HepG2 (cell line): ENCODE data around the gene SLC28A3. TPM values are rescaled to one million over a fixed set of nuclear protein-coding genes. Genes with fewer than 3 reads are reported as not detected.

Experiments
- ATAC-seq: fragments of 200-7000 bp; cut with Tn5 transposase; 3 replicates; pipeline ENCODE4 v1.9.1; 2020; ENCODE audit warnings: mild to moderate bottlenecking, moderate library complexity
- BruUV-seq: library from RNA; stranded (reverse); fragments of 400-500 nt; replicated peaks from 2 replicates; lab custom pipeline; 2021; lab: Mats Ljungman, UMichigan
- CTCF ChIA-PET: fragments of 300-600 bp; formaldehyde crosslinking; extraction: SDS; loops from one replicate; lab custom pipeline; 2021; ENCODE audit warnings: low total read pairs, inconsistent platforms, low intra/inter-chr PET ratio; lab: Yijun Ruan, JAX
- POLR2A ChIA-PET: fragments of 350-600 bp; sonication (Branson Sonifier 250); formaldehyde crosslinking; loops from one replicate; lab custom pipeline; 2020; ENCODE audit warnings: antibody characterized with exemption, inconsistent platforms; lab: Yijun Ruan, JAX
- DNase-seq: peaks from one replicate; pipeline ENCODE4 v3.0.0-alpha.2; 2015; ENCODE audit warnings: low spot score
- FAIRE-seq: peaks from 3 replicates; lab custom pipeline; 2011; peaks lifted over from hg19 to GRCh38; lab: Jason Lieb, UNC
- H2AFZ ChIP-seq: one replicate; pipeline ENCODE4 v1.6.1; 2011; ENCODE audit warnings: low read length, inconsistent platforms
- H3K27ac ChIP-seq: fragments of 300-600 bp; 3 replicates; pipeline ENCODE4 v1.8.0; 2011; ENCODE audit warnings: mixed run types, mild to moderate bottlenecking, mixed read lengths, low read length, inconsistent platforms; ENCODE audit not compliant: insufficient read depth; ENCODE audit errors: extremely low read length
- H3K27me3 ChIP-seq, 2 experiments: fragments of 200-600 bp in 1 of 2; 2 replicates in 1 of 2; 3 replicates in 1 of 2; pipeline versions ENCODE4 v1.6.0 to v1.8.0; 2011; ENCODE audit warnings: low read length in 2 of 2, mild to moderate bottlenecking in 2 of 2, moderate library complexity in 2 of 2, inconsistent platforms in 1 of 2; ENCODE audit not compliant: insufficient read depth in 2 of 2, control insufficient read depth in 1 of 2
- H3K36me3 ChIP-seq, 2 experiments: fragments of 200-600 bp in 1 of 2; replicated peaks in 1 of 2; 2 replicates in 1 of 2; 3 replicates in 1 of 2; pipeline versions ENCODE4 v1.5.1 to v1.8.0; 2011; ENCODE audit warnings: low read length in 2 of 2, inconsistent platforms in 1 of 2; ENCODE audit not compliant: insufficient read depth in 2 of 2, control insufficient read depth in 1 of 2
- H3K4me1 ChIP-seq: 2 replicates; pipeline ENCODE4 v1.5.1; 2012; ENCODE audit warnings: low read length, inconsistent platforms; ENCODE audit not compliant: insufficient read depth
- H3K4me2 ChIP-seq: 2 replicates; pipeline ENCODE4 v1.6.0; 2011; ENCODE audit warnings: low read depth, low read length, inconsistent platforms
- H3K4me3 ChIP-seq, 3 experiments: fragments of 200-600 bp in 1 of 3; sonication (generic), shearing (Covaris generic) in 1 of 3; replicated peaks in 1 of 3; 2 replicates each; pipeline ENCODE4 v1.5.1; 2011 to 2016; ENCODE audit warnings: low read length in 3 of 3, inconsistent platforms in 2 of 3, low read depth in 2 of 3, mild to moderate bottlenecking in 2 of 3, control low read depth in 1 of 3, mixed read lengths in 1 of 3; ENCODE audit not compliant: insufficient read depth in 1 of 3
- H3K79me2 ChIP-seq: one replicate; pipeline ENCODE4 v1.6.1; 2011; ENCODE audit warnings: low read length, inconsistent platforms; ENCODE audit not compliant: insufficient read depth
- H3K9ac ChIP-seq: 2 replicates; pipeline ENCODE4 v1.6.0; 2011; ENCODE audit warnings: mild to moderate bottlenecking, low read depth, low read length, inconsistent platforms; ENCODE audit not compliant: insufficient read depth
- H3K9me3 ChIP-seq: 2 replicates; pipeline ENCODE4 v1.5.1; 2012; ENCODE audit warnings: mild to moderate bottlenecking, low read length
- H4K20me1 ChIP-seq: 2 replicates; pipeline ENCODE4 v1.6.0; 2011; ENCODE audit warnings: inconsistent platforms, mild to moderate bottlenecking, low read length, moderate library complexity; ENCODE audit not compliant: insufficient read depth
- ARID5B ChIP-seq: IDR thresholded peaks from 2 replicates; pipeline ENCODE4 v1.4.0; 2020; ENCODE audit warnings: mild to moderate bottlenecking, missing genetic modification reagents
- NCOA2 ChIP-seq: sonication (generic); formaldehyde crosslinking; IDR thresholded peaks from 2 replicates; pipeline ENCODE4 v1.8.0; 2022; ENCODE audit warnings: inconsistent platforms
- PHF20 ChIP-seq: sonication (generic); formaldehyde crosslinking; IDR thresholded peaks from 2 replicates; pipeline ENCODE4 v1.5.0; 2020; ENCODE audit warnings: mild to moderate bottlenecking, missing genetic modification reagents
- RXRA ChIP-seq: sonication (generic); formaldehyde crosslinking; IDR thresholded peaks from 2 replicates; pipeline ENCODE4 v1.5.1; 2020; ENCODE audit warnings: missing genetic modification reagents
- SMYD3 ChIP-seq: sonication (generic); formaldehyde crosslinking; IDR thresholded peaks from 2 replicates; pipeline ENCODE4 v1.8.1; 2023; ENCODE audit warnings: mild to moderate bottlenecking, missing genetic modification reagents
- SRF ChIP-seq: IDR thresholded peaks from 2 replicates; pipeline ENCODE4 v1.6.1; 2011; ENCODE audit warnings: mild to moderate bottlenecking, low read depth, low read length, moderate library complexity
- ZMAT3 ChIP-seq: sonication (generic); formaldehyde crosslinking; conservative IDR thresholded peaks from 2 replicates; pipeline ENCODE4 v1.7.0; 2021; ENCODE audit warnings: missing genetic modification reagents
- ZNF101 ChIP-seq: sonication (generic); formaldehyde crosslinking; IDR thresholded peaks from 2 replicates; pipeline ENCODE4 v1.4.0; 2020; ENCODE audit warnings: mild to moderate bottlenecking, low read depth, missing genetic modification reagents, borderline replicate concordance
- ZNF552 ChIP-seq: sonication (generic); formaldehyde crosslinking; IDR thresholded peaks from 2 replicates; pipeline ENCODE4 v1.9.0; 2022; ENCODE audit warnings: missing genetic modification reagents, mild to moderate bottlenecking, borderline replicate concordance
- ZNF776 ChIP-seq: sonication (generic); formaldehyde crosslinking; IDR thresholded peaks from 2 replicates; pipeline ENCODE4 v1.4.0; 2020; ENCODE audit warnings: mild to moderate bottlenecking, missing genetic modification reagents
- ZSCAN5A ChIP-seq: sonication (generic); formaldehyde crosslinking; IDR thresholded peaks from 2 replicates; pipeline ENCODE4 v1.8.0; 2022; ENCODE audit warnings: mild to moderate bottlenecking, missing genetic modification reagents, borderline replicate concordance
- WGBS: methylation state at CpG from one replicate; pipeline ENCODE4 v1.1.6; 2017; ENCODE audit warnings: low lambda C conversion rate; 5-methylcytosine and 5-hydroxymethylcytosine counted together
- in situ Hi-C: cut with HindIII; loops from 2 replicates; pipeline ENCODE4 v1.10.0; 2017; ENCODE audit warnings: low pct_unique_long_range_greater_than_20kb; ENCODE audit not compliant: extremely low pct_ligation_motif_present
- intact Hi-C: fragments of 100-400 bp; cut with micrococcal nuclease; formaldehyde crosslinking; loops from one replicate; pipeline ENCODE4 v1.10.0; 2022; ENCODE audit not compliant: unreplicated experiment
- polyA plus RNA-seq, 8 experiments: library from polyadenylated mRNA; depleted of rRNA in 3 of 8; stranded (reverse) in 7 of 8; unstranded in 1 of 8; fragments of >200 nt; fragmentation: Illumina TruSeq in 4 of 8; extraction: Trizol in 4 of 8; gene quantifications; 2 replicates each; pipeline versions ENCODE4 v1.2.1 to v1.2.3, GENCODE V29; 2011 to 2016; ENCODE audit warnings: low read depth in 4 of 8, missing spikeins in 1 of 8, mixed read lengths in 1 of 8; ENCODE audit not compliant: insufficient read depth in 1 of 8
- total RNA-seq, 5 experiments: library from RNA; depleted of rRNA; stranded (reverse); fragments of >200 nt; fragmentation: Illumina TruSeq; extraction: Trizol; gene quantifications; 2 replicates each; pipeline ENCODE4 v1.2.3, GENCODE V29; 2016; ENCODE audit warnings: low read depth in 1 of 5

The SLC28A3 gene
- total and polyA plus RNA-seq, 2 of the 13 experiments (the other 11 are each of a cell fraction or from before 2014, with no cell fraction given) = not detected

- H3K9ac ChIP-seq = no peak overlapping the region
- FAIRE-seq (no peak), DNase-seq (no peak), ATAC-seq (no peak)
- TF ChIP-seq SRF = no peak
- TF ChIP-seq ZMAT3 (CRISPR knock-in tag) = no peak
- no peak for TF ChIP-seq ARID5B (CRISPR knock-in tag)
- no peak for TF ChIP-seq ZSCAN5A (CRISPR knock-in tag)
- no peak for TF ChIP-seq ZNF776 (CRISPR knock-in tag)
- no peak for TF ChIP-seq RXRA (CRISPR knock-in tag)
- TF ChIP-seq PHF20 (CRISPR knock-in tag) = no peak
- no peak for TF ChIP-seq ZNF552
- no peak for TF ChIP-seq SMYD3 (CRISPR knock-in tag)
- TF ChIP-seq NCOA2 (CRISPR knock-in tag) = no peak
- TF ChIP-seq ZNF101 (CRISPR knock-in tag) = no peak
- H3K79me2 ChIP-seq = no peaks in the 10 kb centered on the region
- no peak overlapping the region for H3K4me3 ChIP-seq
- no peaks in the 10 kb centered on the region for H3K36me3 ChIP-seq
- H3K4me2 ChIP-seq = no peak overlapping the region
- H3K27me3 ChIP-seq = 0 out of 5 replicates have a peak, but pooled peaks cover 0 to 4% of the 10 kb centered on the region in 2 experiments
- CTCF ChIA-PET = no interaction called here
- intact Hi-C loops (no loop called here), in situ Hi-C loops (no loop called here)
- no TSS peak for BruUV-seq
- 39% methylated on average over 4 of the region's 4 CpGs for WGBS
- no peak overlapping the region for H3K27ac ChIP-seq
- no peaks in the 10 kb centered on the region for H4K20me1 ChIP-seq
- no peaks in the 10 kb centered on the region for H3K4me1 ChIP-seq
- POLR2A ChIA-PET = no interaction called here
- H2AFZ ChIP-seq = no peak overlapping the region
- no peaks in the 10 kb centered on the region for H3K9me3 ChIP-seq
Measured at GRCh38 chr9:84339962-84340361, 596 bp downstream of the SLC28A3 start.
